NT2/D1 (cell line): ENCODE measurements around the gene LTBP4.

Source experiments
- SUZ12 ChIP-seq: IDR thresholded peaks from 2 replicates; pipeline ENCODE4 v1.6.1; 2011; ENCODE audit not compliant: insufficient read length, insufficient read depth; ENCODE audit errors: extremely low read depth
- YY1 ChIP-seq: IDR thresholded peaks from 2 replicates; pipeline ENCODE4 v1.6.1; 2011; ENCODE audit not compliant: insufficient read length, insufficient read depth
- ZNF274 ChIP-seq: IDR thresholded peaks from 2 replicates; pipeline ENCODE4 v1.6.1; 2011; ENCODE audit warnings: mild to moderate bottlenecking, low read depth, low read length

DNA sequence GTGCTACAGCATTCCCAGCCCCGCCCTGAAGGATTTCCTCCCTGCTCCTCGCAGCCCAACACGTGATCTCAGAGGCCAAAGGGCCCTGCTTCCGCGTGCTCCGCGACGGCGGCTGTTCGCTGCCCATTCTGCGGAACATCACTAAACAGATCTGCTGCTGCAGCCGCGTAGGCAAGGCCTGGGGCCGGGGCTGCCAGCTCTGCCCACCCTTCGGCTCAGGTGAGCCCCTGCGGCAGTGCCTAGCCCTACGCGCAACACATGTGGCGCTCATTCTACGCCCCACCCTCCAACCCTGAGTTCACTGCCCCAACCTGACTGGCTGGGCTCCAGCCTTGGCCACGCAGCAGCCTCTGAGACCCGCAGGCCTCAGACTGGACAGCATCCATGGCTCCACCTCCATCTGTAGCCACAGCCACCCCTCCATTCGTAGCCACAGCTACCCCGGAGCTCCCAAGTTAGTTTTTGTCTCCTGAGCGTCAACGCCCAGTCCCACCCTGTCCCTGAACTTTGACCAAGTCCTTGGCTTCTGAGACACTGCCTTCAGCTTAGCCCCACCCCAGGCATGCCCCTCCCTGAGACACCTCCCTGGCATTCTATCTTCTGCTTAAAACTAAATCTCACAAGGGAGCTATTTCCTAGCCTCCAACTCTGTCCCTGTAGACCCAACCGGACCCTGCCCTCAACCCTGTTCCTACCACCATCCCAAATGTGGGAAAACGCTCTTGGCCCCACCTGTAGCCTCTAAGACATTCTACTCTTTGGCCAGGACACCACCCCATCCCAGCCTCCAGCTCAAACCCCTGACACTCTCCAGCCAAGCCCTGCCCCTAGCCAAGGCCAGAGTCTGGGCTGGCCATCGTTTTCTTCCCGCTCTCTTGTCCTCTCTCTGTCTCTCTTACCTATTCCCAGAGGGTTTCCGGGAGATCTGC is 6.4 kb downstream of the LTBP4 start:
- TF ChIP-seq ZNF274 = no peak
- no peak for TF ChIP-seq YY1
- no peak for TF ChIP-seq SUZ12
